Stimulated activated CD4-positive, alpha-beta T cell treated with anti-CD3 and anti-CD28 coated beads, Interleukin-1b, Interleukin-23, amount 100 ng/mL, for 4 hours (primary cell): ENCODE measurements around the gene AKAP7.

Source experiments
- DNase-seq, 2 donors: peaks; one replicate each; pipeline ENCODE4 v3.0.0-alpha.2; 2020; ENCODE audit warnings: low read depth in 2 of 2

AKAP7 gene

GRCh38 chr6:131134220-131134979, 867 bp upstream of the AKAP7 start:
- no peak for DNase-seq

GRCh38 chr6:131134980-131135243, 355 bp upstream of the AKAP7 start:
- no peak for DNase-seq

- no peak for DNase-seq
Measured at GRCh38 chr6:131136021-131136786, 937 bp downstream of the AKAP7 start.

GRCh38 chr6:131139599-131139998, 4.3 kb downstream of the AKAP7 start:
- DNase-seq = no peak

- no peak for DNase-seq
Measured at GRCh38 chr6:131143319-131143718, 8.1 kb downstream of the AKAP7 start.

GRCh38 chr6:131146865-131147264, 11.6 kb downstream of the AKAP7 start:
- no peak for DNase-seq

GRCh38 chr6:131156411-131156810, 21.1 kb downstream of the AKAP7 start:
- no peak for DNase-seq

GRCh38 chr6:131159578-131159977, 24.3 kb downstream of the AKAP7 start:
- no peak for DNase-seq

- no peak for DNase-seq
Measured at GRCh38 chr6:131160254-131160758, 25.0 kb downstream of the AKAP7 start.

- no peak for DNase-seq
Measured at GRCh38 chr6:131161987-131162386, 26.7 kb downstream of the AKAP7 start.

GRCh38 chr6:131163886-131164285, 28.6 kb downstream of the AKAP7 start:
- DNase-seq = no peak

GRCh38 chr6:131164506-131164905, 29.2 kb downstream of the AKAP7 start:
- DNase-seq = no peak

- DNase-seq = no peak
Measured at GRCh38 chr6:131167773-131168172, 32.5 kb downstream of the AKAP7 start.

GRCh38 chr6:131169613-131170012, 34.3 kb downstream of the AKAP7 start:
- DNase-seq = no peak

- DNase-seq = no peak
Measured at GRCh38 chr6:131172222-131172621, 37.0 kb downstream of the AKAP7 start.

- DNase-seq = no peak
Measured at GRCh38 chr6:131173680-131174079, 38.4 kb downstream of the AKAP7 start.

GRCh38 chr6:131175564-131175963, 40.3 kb downstream of the AKAP7 start:
- DNase-seq = no peak

GRCh38 chr6:131177996-131178395, 42.7 kb downstream of the AKAP7 start:
- DNase-seq = no peak

- DNase-seq = no peak
Measured at GRCh38 chr6:131182991-131183425, 47.7 kb downstream of the AKAP7 start.

GRCh38 chr6:131183427-131184095, 48.3 kb downstream of the AKAP7 start:
- DNase-seq = no peak

- no peak for DNase-seq
Measured at GRCh38 chr6:131191590-131191989, 56.3 kb downstream of the AKAP7 start.

GRCh38 chr6:131197716-131198115, 62.4 kb downstream of the AKAP7 start:
- no peak for DNase-seq
